Measurements from ENCODE around the gene PLCB1. TPM values are rescaled to one million over a fixed set of nuclear protein-coding genes. Genes with fewer than 3 reads are reported as not detected.

The PLCB1 gene
- total and polyA plus RNA-seq, 5 experiments from 2014 or later: 1.4 to 3.8 (median 2.8) TPM

DNA sequence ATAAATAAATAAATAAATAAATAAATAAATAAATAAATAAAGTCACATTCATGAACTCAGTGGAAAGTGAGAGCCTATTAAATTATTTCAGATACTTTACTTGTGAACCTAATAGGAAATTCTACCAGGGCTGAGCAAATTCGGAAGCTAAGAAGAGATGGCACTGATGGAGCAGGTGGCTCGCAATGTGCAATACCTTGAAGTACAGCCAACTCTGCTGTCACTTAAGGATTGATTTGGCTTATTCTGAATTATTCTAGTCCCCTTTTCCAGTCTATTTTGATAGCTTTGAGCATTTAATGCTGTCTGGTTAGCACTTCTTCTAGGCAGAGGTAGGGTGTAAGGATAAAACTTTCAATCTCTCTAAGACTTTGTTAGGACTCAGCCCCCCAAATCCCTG lies 541.0 kb downstream of the PLCB1 start:
- Mint-ChIP-seq H3K27ac (no peak overlapping the region), H3K4me1 (peaks cover 5 to 14% (median 9%) of the 10 kb centered on the region in 4 donors), H3K36me3 (peaks cover 0 to 8% (median 6%) of the 10 kb centered on the region in 3 donors), H3K9me3 (peaks cover 0 to 10% (median 0%) of the 10 kb centered on the region in 9 donors), H3K4me3 (no peak overlapping the region), H3K27me3 (no peaks in the 10 kb centered on the region)
- POLR2A ChIA-PET: no interaction called here
- ATAC-seq (no peak), DNase-seq (no peak)

DNA sequence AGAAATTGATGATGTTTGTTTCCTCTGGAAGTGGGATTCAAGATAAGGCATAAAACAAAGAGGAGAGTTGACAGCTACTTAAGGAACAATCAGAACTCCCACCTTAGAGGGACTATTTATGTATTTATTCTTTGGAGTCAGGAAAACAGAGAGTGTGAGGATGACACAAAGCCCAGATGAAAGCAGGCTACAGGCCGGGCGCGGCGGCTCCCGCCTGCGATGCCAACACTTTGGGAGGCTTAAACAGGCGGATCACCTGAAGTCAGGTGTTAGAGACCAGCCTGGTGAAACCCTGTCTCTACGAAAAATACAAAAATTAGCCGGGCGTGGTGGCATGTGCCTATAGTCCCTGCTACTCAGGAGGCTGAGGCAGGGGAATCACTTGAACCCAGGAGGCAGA lies 543.8 kb downstream of the PLCB1 start:
- peaks cover 0 to 10% (median 0%) of the 10 kb centered on the region in 9 donors for H3K9me3 Mint-ChIP-seq
- POLR2A ChIA-PET: no interaction called here
- no peak overlapping the region for H3K27ac Mint-ChIP-seq
- no peak overlapping the region for H3K4me3 Mint-ChIP-seq
- no peaks in the 10 kb centered on the region for H3K4me1 Mint-ChIP-seq
- peaks cover 0 to 8% (median 6%) of the 10 kb centered on the region in 3 donors for H3K36me3 Mint-ChIP-seq
- ATAC-seq (no peak), DNase-seq (no peak)
- H3K27me3 Mint-ChIP-seq: no peaks in the 10 kb centered on the region

DNA sequence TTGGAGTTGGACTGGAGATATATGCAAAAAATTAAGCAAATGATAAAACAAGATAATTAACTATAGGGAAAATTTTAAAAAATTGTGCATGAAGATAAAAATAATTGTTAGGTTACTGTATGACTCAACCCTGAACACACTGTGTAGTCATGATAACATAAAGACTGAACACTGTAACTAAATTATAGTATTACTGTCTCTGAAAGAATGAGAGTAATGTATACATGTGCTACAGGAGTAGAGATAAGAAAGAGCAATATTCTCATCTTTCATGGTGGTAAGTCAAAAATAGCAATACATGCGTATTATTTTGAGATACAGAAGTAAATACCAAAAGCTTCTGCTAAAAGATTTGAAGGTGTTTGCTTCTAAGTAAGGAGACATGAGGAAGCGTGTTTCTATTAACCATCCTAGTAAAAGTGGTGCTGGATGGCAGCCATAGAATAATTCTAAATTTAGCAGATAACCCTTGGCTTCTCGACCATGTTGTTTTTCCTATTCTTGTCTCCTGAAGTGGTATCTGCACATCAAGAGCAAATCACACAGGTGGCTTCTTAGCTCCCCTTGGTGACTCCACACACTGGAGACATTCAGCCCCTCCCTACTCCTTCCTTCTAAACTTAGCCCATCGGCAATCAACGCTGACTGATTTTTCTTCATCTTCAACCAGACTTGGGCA lies 546.2 kb downstream of the PLCB1 start:
- no peak for DNase-seq
- H3K4me3 Mint-ChIP-seq: no peak overlapping the region
- POLR2A ChIA-PET: no interaction called here
- no peaks in the 10 kb centered on the region for H3K27me3 Mint-ChIP-seq
- no peaks in the 10 kb centered on the region for H3K4me1 Mint-ChIP-seq
- H3K27ac Mint-ChIP-seq: no peak overlapping the region
- peaks cover 0 to 8% (median 6%) of the 10 kb centered on the region in 3 donors for H3K36me3 Mint-ChIP-seq
- ATAC-seq: no peak
- peaks cover 0 to 10% (median 0%) of the 10 kb centered on the region in 9 donors for H3K9me3 Mint-ChIP-seq

DNA sequence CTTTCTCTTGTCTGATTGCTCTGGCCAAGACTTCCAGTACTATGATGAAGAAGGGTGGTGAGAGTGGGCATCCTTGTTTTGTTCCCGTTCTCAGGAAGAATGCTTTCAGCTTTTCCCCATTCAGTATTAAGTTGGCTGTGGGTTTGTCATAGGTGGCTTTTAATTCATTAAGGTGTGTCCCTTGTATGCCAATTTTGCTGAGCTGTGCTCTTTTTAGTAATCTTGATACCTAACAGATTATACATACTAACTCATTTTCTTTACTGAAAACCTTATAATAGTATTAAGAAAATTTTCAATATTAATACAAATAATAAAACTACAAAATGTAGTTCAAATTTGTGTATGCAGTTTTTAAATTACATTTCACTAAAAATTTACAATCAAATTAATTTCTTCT lies 557.3 kb downstream of the PLCB1 start:
- Mint-ChIP-seq H3K4me1 (no peaks in the 10 kb centered on the region), H3K4me3 (no peak overlapping the region), H3K27ac (no peak overlapping the region), H3K27me3 (peaks cover 0 to 3% (median 0%) of the 10 kb centered on the region in 5 donors), H3K9me3 (peaks cover 0 to 27% (median 7%) of the 10 kb centered on the region in 9 donors), H3K36me3 (peaks cover 0 to 15% (median 10%) of the 10 kb centered on the region in 3 donors)
- ATAC-seq (no peak), DNase-seq (no peak)
- POLR2A ChIA-PET: no interaction called here

DNA sequence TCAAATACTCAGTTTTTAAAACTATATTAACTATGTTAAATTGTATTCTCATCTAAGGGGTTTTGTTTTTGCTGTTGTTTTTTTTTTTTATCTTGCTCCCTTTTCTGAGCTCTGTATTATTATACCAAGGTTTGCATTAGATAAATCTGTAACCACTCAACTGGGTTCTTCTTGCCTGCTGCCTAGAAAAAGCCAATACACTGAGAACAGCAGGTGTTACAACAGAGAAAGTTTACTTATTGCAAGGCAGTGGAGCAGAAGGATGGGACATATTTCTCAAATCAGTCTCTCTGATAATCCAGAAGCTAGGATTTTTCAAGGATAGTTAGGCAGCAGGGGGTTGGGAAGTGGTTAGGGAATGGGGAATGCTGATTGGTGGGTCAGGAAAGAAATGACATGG lies 558.0 kb downstream of the PLCB1 start:
- ATAC-seq: no peak
- H3K9me3 Mint-ChIP-seq: peaks cover 0 to 27% (median 7%) of the 10 kb centered on the region in 9 donors
- H3K4me1 Mint-ChIP-seq: no peaks in the 10 kb centered on the region
- no peak overlapping the region for H3K4me3 Mint-ChIP-seq
- H3K36me3 Mint-ChIP-seq: peaks cover 0 to 10% (median 10%) of the 10 kb centered on the region in 3 donors
- peaks cover 0 to 3% (median 0%) of the 10 kb centered on the region in 5 donors for H3K27me3 Mint-ChIP-seq
- POLR2A ChIA-PET: no interaction called here
- no peak overlapping the region for H3K27ac Mint-ChIP-seq
- no peak for DNase-seq

DNA sequence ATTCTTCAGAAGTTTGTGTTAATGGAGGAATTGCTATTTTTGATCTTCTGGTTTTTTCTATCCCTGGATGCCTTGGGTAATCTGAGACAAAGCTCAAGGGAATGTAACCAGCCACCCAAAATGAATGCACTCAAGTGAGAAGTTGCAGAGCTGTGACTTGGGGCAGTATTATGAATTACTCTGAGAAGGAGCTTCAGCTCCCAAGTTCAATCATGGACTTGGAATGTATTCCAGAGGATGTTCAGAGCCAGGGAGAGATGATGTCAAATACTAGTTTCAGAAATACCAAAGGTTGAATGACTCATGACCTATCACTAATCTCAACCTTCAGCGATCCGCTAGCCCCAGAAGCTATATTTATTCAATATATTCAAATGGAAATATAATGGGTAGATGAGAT lies 561.6 kb downstream of the PLCB1 start:
- no peak overlapping the region for H3K4me3 Mint-ChIP-seq
- POLR2A ChIA-PET: no interaction called here
- H3K9me3 Mint-ChIP-seq: peaks cover 0 to 16% (median 8%) of the 10 kb centered on the region in 9 donors
- ATAC-seq (no peak), DNase-seq (no peak)
- peaks cover 0 to 10% (median 7%) of the 10 kb centered on the region in 3 donors for H3K36me3 Mint-ChIP-seq
- no peaks in the 10 kb centered on the region for H3K4me1 Mint-ChIP-seq
- no peak overlapping the region for H3K27ac Mint-ChIP-seq
- H3K27me3 Mint-ChIP-seq: peaks cover 0 to 3% (median 0%) of the 10 kb centered on the region in 5 donors

DNA sequence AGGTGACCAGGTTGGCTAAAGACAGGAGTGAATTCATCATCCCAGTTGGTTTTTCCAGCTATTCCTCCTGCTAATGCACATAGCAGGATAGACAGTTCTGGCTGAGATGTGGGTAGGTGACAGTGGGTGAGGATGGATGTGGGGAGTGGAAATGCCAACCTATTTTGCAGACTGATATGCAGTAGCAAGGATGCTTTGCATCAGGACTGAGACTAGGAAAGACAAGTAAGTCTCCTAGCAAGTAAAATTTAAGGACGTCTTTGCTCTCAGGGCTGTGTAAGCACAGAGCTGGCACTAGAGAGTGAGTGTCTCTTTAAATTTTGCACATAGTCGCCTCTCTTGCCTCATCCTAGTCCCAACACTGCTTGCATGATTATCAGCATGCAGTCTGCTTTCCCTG lies 568.7 kb downstream of the PLCB1 start:
- DNase-seq (no peak), ATAC-seq (no peak)
- Mint-ChIP-seq H3K4me1 (no peaks in the 10 kb centered on the region), H3K27ac (no peak overlapping the region), H3K4me3 (no peak overlapping the region), H3K36me3 (peaks cover 0 to 3% (median 0%) of the 10 kb centered on the region in 3 donors), H3K27me3 (peaks cover 0 to 4% (median 0%) of the 10 kb centered on the region in 5 donors), H3K9me3 (peaks cover 0 to 2% (median 0%) of the 10 kb centered on the region in 9 donors)
- POLR2A ChIA-PET: no interaction called here

DNA sequence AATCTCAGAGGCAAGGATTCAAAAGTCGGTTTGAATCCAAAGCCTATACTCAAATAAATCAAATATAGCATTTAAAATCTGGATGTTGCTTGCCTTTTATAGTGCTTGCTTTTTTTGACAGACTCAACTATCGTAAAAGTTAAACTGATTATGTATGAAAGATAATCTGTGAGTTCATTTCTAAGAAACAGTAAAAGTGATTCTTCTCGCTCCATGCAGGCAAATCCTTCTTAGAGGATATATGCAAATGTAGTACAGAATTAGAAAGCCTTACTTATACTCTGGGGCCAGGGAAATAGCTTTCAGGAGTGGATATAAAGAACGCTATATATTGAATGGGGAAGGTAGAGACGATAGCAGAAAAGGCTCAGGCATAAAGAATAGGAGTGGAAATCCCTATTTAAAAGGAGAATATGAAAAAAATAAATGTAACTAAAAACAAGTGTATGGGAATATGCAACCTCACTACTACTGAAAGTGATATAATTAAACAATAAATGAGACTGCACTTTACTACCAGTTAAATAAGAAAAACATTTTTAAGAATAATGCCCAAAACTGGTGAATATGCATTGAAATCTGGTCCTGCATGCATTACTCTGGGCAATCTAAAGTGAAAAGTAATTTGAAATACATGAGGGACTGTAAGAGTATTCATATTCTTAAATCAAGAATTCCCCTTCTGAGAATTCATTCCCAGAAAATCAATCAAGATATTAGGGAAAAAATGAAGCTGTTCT lies 575.1 kb downstream of the PLCB1 start:
- no peak for ATAC-seq
- POLR2A ChIA-PET: no interaction called here
- Mint-ChIP-seq H3K27me3 (no peaks in the 10 kb centered on the region), H3K4me1 (no peaks in the 10 kb centered on the region), H3K27ac (no peak overlapping the region), H3K36me3 (no peaks in the 10 kb centered on the region), H3K4me3 (no peak overlapping the region), H3K9me3 (no peaks in the 10 kb centered on the region)
- DNase-seq: no peak

DNA sequence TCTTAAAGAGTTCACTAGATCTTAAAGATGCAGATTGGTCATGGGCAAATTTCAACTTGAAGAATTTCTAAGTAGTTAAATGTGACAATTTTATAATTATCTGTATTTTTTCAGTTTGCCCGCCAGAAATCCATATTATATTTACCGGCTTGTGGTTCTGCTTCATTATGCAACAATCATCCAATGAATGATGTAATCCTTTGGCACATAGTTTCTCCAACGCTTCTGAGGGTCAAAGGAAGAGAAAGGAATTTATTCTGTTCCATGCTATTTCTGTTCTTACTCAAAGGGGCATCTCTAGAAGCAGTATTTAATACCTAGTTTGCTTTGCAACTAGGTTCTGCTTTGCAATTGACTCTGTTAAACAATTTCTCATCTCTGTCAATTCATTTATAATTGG lies 577.6 kb downstream of the PLCB1 start:
- H3K27ac Mint-ChIP-seq: no peak overlapping the region
- H3K4me1 Mint-ChIP-seq: no peaks in the 10 kb centered on the region
- DNase-seq (no peak), ATAC-seq (no peak)
- H3K36me3 Mint-ChIP-seq: no peaks in the 10 kb centered on the region
- H3K4me3 Mint-ChIP-seq: no peak overlapping the region
- POLR2A ChIA-PET: no interaction called here
- no peaks in the 10 kb centered on the region for H3K9me3 Mint-ChIP-seq
- no peaks in the 10 kb centered on the region for H3K27me3 Mint-ChIP-seq

DNA sequence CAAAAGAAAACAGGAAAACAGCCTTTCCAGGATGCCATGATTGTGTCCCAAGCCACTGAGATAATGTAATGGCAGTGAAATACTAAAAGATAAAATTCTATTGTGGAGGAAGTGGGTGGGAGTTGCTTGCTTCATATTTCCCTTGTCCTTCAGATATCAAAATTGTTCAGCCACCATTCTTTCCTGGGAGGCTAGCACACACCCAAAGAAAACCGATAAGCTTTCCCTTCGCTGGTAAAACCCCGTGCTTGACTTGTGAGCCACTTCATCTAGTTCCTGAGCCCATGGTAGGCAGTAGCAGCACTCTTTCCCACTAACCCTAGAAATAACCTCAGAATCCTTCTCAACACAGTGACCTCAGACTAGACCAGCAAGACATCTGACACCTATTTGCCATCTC lies 579.4 kb downstream of the PLCB1 start:
- DNase-seq (no peak), ATAC-seq (no peak)
- no peaks in the 10 kb centered on the region for H3K4me1 Mint-ChIP-seq
- H3K27me3 Mint-ChIP-seq: no peaks in the 10 kb centered on the region
- POLR2A ChIA-PET: no interaction called here
- no peaks in the 10 kb centered on the region for H3K36me3 Mint-ChIP-seq
- H3K9me3 Mint-ChIP-seq: no peaks in the 10 kb centered on the region
- no peak overlapping the region for H3K27ac Mint-ChIP-seq
- no peak overlapping the region for H3K4me3 Mint-ChIP-seq

DNA sequence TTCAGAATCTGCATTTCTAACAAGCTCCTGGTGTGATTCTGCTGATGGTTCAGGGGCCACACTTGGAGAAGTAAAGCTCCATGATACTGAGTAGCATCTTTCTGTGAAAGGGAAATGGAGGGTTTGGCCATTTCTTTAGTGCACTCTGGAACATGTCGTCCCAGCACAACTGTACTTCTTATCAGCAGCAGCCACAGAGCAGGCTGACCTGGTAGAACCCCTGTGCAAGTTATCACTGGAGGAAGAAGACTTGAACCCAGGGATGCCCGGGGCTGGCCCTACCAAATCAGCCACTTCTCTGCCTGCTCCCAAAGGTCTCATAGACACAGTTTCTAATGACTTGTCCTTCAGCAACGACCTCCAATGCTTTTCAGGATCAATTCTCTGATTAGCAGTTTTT lies 582.1 kb downstream of the PLCB1 start:
- no peaks in the 10 kb centered on the region for H3K36me3 Mint-ChIP-seq
- DNase-seq: no peak
- no peak overlapping the region for H3K27ac Mint-ChIP-seq
- no peaks in the 10 kb centered on the region for H3K4me1 Mint-ChIP-seq
- H3K4me3 Mint-ChIP-seq: no peak overlapping the region
- no peaks in the 10 kb centered on the region for H3K9me3 Mint-ChIP-seq
- ATAC-seq: no peak
- no peaks in the 10 kb centered on the region for H3K27me3 Mint-ChIP-seq
- POLR2A ChIA-PET: no interaction called here

DNA sequence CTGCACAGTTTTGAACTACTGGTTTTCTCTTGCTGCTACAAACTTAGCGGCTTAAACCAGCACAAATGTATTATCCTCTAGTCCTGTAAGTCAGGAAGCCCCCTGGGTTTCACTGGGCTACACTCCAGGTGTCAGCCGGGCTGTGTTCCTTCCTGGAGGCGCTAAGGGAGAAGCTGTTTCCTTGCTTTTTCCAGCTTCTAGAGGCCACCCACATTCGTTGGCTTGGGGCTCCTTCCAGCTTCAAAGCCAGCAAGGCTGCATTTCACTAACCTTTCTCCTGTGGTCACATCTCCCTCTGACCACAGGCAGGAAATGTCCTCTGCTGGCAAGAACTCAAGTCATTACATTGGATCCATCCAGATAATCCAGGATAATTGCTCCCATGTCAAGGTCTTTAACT lies 586.2 kb downstream of the PLCB1 start:
- Mint-ChIP-seq H3K9me3 (no peaks in the 10 kb centered on the region), H3K27ac (no peak overlapping the region), H3K27me3 (no peaks in the 10 kb centered on the region), H3K4me3 (no peak overlapping the region), H3K4me1 (no peaks in the 10 kb centered on the region), H3K36me3 (no peaks in the 10 kb centered on the region)
- POLR2A ChIA-PET: no interaction called here
- DNase-seq (no peak), ATAC-seq (no peak)

DNA sequence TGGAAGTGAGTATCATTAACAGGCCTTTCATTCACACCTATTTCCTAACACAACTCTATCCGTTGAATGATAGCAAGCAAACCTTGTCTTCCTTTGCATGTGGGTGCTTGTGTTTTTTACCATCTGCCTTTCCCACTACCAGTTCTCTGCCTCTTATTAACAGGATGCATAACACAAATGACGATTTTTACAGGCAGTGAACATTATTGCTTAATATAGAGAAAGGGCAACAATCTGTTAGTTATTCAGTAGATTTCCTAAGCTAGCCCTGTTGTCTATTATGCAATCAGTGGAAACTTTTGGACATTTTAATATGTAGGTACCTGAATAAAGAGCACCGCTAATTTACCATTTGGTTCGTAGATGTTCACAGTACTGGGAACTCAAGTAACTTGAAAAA lies 588.0 kb downstream of the PLCB1 start:
- DNase-seq: no peak
- no peak overlapping the region for H3K4me3 Mint-ChIP-seq
- ATAC-seq: no peak
- no peaks in the 10 kb centered on the region for H3K4me1 Mint-ChIP-seq
- no peaks in the 10 kb centered on the region for H3K9me3 Mint-ChIP-seq
- H3K36me3 Mint-ChIP-seq: no peaks in the 10 kb centered on the region
- H3K27ac Mint-ChIP-seq: no peak overlapping the region
- POLR2A ChIA-PET: no interaction called here
- no peaks in the 10 kb centered on the region for H3K27me3 Mint-ChIP-seq

Measured in naive thymus-derived CD8-positive, alpha-beta T cell (primary cell).